ENCODE results near the gene WLS.

Gene WLS

DNA sequence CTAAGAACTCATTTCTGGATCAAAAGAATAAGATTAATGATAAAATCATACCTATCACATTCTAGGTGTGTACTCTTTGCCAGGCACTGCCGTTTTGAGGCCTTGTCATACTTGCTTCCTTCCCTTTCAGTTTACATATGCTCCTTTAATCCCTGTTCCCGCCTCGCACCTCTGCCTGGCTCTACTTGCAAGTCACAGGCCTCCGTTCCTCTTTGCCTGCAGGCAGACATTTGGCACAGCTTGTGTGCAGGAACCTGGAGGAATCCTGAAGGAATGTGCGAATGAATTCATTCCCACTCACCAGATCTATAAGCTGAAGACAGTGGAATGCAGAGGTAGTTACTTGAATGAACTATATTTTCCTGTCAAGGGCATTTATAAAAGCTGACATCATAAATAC, 13.8 kb downstream of the WLS start:
- no peak for TF ChIP-seq GATA1 (IDR thresholded peaks at IDR 0.05; ENCODE audit: low read depth, low read length)
- no peak for TF ChIP-seq POLR2A (IDR thresholded peaks at IDR 0.05; ENCODE audit: low read length)
- DNase-seq: no peak

DNA sequence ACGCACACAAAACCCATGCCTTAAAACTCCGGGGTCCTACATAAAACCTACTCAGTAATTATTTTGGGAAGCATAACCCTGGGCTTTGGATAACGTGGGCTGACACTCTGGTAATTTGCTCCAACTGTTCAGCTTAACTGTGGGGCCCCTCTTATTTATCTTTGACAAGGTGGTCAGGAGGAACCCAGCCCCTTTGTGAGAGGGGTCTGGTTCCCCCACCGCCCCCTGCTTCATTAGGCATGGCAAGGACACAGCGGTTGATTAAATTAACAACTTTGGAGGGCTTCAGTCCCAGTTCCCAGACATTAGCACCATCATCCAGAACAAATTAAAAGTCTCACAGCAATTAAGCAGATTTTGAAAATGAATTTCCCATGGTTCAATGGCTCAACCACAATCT, 14.7 kb downstream of the WLS start:
- TF ChIP-seq GATA1 (IDR thresholded peaks at IDR 0.05; ENCODE audit: low read depth, low read length) (no peak), POLR2A (IDR thresholded peaks at IDR 0.05; ENCODE audit: low read length) (no peak)
- DNase-seq: no peak

DNA sequence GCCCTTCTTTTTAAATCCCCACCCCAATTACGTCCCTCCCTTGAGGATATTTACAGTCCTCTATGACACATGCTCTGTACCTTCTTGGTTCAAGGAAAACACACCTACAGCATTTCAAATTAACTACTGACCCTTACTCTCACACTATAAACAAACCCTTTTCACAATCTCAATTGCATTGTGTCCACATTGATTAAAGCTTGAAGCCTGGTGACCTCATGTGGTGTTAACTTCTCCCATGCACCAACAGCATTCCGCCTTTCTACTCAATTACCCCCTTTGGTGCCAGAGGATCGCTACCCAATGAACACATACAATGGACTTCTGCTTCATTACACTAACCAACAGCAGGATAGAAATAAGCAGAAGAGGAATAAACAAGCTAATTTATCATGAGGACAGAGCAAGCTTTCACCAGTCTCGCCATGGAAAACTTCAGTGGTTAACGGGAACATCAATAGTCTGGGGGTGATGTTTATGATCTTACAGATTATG, 15.2 kb downstream of the WLS start:
- DNase-seq: no peak
- TF ChIP-seq GATA1 (IDR thresholded peaks at IDR 0.05; ENCODE audit: low read depth, low read length): no peak
- no peak for TF ChIP-seq POLR2A (IDR thresholded peaks at IDR 0.05; ENCODE audit: low read length)

DNA sequence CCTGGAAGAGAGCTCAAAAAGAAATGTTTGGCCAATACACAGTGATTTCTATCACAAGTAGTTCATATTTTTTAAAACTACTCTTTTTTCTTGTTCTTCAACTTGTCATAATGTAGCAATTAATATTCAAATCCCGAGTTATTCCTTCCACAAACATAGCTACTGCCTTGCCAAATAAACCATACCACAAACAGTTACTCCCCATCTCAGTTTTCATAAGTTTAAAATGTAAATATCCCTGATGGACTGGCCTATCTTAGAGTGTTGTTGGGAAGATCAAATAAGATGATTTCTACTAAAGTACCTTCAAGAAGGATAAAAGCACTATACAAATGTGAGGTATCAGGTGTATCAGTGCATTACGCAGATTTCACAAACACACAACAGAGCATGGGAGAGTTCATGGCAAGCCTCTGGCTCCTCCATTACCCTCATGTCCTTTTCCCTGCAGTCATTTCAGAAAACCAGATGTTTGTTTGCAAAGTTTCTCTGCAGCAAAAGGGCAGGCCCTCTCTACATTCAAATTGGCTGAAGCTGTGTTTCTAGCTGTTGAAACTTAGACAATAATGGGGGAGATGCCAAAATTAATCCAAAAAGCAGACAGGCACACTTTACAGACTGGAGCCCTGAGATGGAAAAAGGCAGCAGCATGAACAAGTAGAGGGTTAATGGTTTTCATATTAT, 16.1 kb downstream of the WLS start:
- DNase-seq: no peak
- TF ChIP-seq GATA1 (IDR thresholded peaks at IDR 0.05; ENCODE audit: low read depth, low read length): no peak
- no peak for TF ChIP-seq POLR2A (IDR thresholded peaks at IDR 0.05; ENCODE audit: low read length)

DNA sequence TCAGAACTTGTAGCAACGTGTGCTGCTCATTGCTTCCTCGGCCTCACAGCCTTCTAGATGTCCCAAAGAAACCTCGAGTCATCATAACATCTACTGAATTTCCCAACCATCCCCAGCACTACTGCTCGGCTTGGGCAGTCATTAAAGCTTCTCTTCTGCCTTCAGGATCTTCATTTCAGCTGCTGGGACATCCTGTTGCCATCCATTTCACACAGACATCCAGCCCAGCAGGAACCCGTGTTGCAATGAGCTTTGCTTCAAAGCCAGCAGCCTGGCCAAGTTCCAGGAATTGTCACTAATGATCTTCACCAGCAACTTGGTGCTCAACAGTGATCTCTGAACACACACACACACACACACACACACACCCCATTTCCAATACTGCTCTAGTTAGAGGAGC, 18.5 kb downstream of the WLS start:
- TF ChIP-seq GATA1 (IDR thresholded peaks at IDR 0.05; ENCODE audit: low read depth, low read length) (no peak), POLR2A (IDR thresholded peaks at IDR 0.05; ENCODE audit: low read length) (no peak)
- DNase-seq: no peak

DNA sequence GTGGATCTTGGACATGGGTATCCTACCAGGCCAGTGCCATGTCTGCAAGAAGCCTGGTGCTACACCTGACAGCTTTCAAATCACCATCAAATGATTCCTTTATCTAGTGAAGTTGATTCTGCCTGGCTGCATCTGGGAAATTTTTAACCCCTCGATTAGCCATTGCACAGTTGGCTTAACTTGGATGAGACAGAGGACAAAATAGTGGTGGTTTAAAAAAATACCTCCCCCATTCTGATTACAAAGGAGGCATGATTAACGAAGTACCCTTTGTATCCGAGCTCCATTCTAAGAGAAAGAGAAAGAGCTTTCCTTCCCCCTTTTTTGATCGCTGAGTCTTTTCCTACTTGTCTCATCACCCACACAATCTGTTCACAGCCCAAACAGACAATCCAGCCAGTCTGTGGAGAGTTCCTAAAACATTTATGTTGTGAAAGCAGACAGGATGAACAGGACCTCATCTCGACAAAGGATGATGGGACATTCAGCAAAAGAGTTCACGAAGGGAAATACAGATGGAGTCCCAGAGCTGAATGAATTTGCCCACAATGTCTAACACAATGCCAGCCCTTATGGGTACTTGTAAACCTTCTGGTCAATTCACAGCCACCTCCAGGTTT, 20.5 kb downstream of the WLS start:
- no peak for TF ChIP-seq POLR2A (IDR thresholded peaks at IDR 0.05; ENCODE audit: low read length)
- TF ChIP-seq GATA1 (IDR thresholded peaks at IDR 0.05; ENCODE audit: low read depth, low read length): no peak
- no peak for DNase-seq

DNA sequence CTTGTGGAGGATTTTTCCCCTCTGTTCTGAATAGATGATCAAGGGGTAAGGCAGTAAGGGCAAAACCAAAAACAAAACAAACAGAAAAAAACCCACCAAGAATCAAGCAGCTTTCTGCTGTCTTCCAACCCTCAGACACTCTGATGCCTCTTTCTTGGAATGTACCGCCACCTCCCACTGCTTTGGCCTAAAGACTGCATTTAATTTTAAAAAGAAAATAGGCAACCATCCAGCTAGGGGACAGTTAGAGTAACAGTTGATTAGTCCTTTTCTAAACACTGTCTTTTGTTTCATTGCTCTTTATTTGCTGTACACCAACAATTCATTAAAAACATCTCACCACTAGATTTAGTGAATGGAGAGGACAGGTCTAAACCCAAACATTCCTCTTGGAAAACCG, 21.5 kb downstream of the WLS start:
- TF ChIP-seq GATA1 (IDR thresholded peaks at IDR 0.05; ENCODE audit: low read depth, low read length): no peak
- TF ChIP-seq POLR2A (IDR thresholded peaks at IDR 0.05; ENCODE audit: low read length): no peak

DNA sequence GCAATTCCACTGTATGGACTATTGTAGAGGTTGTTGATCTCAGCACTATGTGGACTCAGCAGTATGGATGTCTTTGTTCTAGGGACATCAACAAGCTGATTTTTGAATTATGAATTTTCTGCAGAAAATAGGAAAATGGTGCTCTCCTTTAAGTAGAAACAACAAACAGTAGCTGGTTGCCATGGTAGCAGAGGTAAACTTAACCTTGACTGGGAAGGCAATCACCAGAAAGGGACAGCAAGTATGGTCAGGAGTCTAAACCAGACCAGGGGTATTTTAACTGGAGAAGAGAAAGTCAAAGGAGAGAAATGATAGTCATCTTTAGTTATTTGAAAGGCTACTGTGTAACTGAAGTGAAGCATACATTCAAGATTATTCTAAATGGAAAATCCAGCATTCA, 22.3 kb downstream of the WLS start:
- DNase-seq: no peak

More for the DNA sequence above, 21.5 kb downstream of the WLS start:
- DNase-seq: no peak

DNA sequence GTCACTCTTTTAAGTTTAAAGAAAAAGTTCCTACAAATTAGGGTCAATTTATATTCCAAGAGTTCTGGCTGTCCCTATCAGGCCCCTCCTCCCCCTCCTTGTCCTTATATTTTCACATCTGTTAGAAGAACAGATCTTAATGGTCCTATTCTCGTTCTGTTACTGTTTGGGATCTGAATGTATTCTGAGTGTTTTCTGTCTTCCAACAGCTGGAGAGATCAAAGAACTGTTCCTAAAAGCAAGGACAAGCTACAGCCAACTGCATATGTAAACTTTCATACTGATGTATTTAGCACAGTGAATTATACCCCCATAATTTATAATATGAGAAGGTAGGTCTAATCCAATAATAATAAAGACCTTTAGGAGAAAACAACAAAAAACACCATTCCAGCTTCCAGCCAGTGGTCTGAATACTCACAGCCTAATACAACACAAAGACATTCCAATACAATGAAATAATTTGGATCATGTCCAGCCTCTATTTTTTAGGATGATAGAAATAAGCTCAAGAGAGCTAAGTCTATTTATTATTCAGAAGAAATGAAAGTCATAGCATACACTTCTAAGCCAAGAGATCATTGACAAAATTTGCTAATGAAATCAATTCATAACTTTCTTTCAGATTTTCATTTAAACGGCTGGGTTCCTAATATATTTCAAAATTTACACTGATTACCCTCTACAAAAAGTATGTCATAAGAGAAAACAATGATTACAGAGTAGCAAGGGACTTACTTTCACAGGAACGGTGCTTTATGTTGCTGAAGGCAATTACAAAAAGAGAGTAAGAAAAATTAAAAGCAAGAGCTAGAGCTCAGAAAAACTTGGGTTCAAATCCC, 25.3 kb downstream of the WLS start:
- TF ChIP-seq GATA1 (IDR thresholded peaks at IDR 0.05; ENCODE audit: low read depth, low read length) (no peak), POLR2A (IDR thresholded peaks at IDR 0.05; ENCODE audit: low read length) (no peak)
- no peak for DNase-seq

More for the DNA sequence above, 22.3 kb downstream of the WLS start:
- TF ChIP-seq POLR2A (IDR thresholded peaks at IDR 0.05; ENCODE audit: low read length) (no peak), GATA1 (IDR thresholded peaks at IDR 0.05; ENCODE audit: low read depth, low read length) (no peak)

DNA sequence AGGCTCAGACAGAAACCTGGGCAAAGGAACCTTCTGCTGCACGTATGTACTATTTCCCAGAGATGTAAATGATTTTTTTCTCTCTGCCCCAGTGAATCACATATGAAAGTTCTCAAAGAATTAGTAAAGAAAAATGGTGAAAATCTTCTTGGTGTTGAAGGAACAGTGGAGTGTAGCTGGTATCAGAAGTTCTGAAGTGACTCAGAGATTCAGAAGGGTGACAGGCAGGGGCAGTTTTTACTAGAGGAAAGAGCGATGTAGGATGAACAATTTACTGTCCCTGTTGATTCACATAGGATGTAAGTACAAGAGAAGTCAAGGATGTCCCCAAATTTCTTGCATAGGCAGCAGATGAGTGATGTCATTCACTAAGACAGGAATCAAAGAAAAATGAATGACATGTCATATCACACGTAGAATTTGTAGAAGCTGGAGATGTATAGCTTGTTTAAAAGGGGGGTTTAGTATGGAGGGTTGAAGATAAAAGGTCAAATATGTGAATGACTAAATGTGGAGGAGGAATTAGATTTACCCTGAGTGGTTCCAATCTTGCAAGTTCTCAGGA, 26.4 kb downstream of the WLS start:
- TF ChIP-seq GATA1 (IDR thresholded peaks at IDR 0.05; ENCODE audit: low read depth, low read length): no peak
- TF ChIP-seq POLR2A (IDR thresholded peaks at IDR 0.05; ENCODE audit: low read length): no peak
- DNase-seq: no peak

DNA sequence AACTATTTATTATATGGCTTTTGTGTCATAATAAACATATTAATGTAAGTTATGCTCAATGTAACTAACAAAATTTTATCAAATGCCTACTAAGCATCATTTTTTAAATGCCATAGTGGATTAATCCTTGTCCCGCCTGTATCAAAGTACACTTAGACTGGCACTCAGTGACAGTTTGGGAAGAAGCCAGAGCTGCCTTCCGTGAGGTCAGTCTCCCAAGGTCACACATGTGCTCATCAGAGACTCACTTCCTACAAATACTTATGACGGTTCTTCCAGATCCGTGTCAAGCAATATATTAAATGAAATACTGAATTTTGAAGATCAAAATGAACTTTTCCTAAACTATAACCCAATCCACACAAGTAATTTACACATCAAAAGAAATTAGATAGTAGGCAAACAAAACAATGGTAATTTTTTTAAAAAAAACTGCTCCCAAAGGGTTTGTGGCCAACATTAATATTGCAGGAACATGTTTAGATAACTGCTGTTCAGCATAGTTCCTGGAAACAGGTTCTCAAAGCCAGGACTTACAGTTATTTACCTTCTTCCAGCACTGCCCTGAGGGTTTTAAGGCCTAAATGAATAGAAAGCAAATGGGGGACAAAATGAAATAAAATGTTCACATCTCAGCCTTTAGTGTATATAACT, 27.2 kb downstream of the WLS start:
- no peak for TF ChIP-seq POLR2A (IDR thresholded peaks at IDR 0.05; ENCODE audit: low read length)
- no peak for TF ChIP-seq GATA1 (IDR thresholded peaks at IDR 0.05; ENCODE audit: low read depth, low read length)
- DNase-seq: no peak

DNA sequence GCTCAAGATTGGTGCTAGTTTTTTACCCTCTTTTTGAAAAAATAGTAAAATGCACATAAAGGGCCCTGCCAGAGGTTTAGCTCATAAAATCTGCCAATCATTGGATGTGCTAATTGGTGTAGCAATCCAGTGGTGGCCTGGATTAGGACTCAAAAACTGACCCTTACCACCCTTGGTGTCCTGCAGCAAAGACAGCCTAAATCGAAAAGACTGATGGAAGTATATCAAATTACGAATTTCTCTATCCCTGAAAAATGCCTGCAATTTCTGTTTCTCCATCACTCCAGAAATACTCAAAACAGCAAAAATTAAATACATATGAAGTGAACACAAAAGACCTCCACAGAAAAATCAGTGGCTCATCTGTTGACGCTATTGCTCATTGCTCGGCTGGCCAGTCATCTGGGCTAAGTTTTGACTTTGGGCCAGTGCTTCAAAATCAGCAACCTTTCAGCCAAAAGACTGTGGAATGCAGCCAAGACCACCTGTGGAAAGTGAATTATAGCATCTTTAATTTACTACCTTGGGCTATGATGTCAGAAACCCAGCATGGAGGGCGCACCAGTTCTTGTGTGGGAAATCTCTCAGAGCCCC, 30.0 kb downstream of the WLS start:
- no peak for DNase-seq
- no peak for TF ChIP-seq GATA1 (IDR thresholded peaks at IDR 0.05; ENCODE audit: low read depth, low read length)
- no peak for TF ChIP-seq POLR2A (IDR thresholded peaks at IDR 0.05; ENCODE audit: low read length)

DNA sequence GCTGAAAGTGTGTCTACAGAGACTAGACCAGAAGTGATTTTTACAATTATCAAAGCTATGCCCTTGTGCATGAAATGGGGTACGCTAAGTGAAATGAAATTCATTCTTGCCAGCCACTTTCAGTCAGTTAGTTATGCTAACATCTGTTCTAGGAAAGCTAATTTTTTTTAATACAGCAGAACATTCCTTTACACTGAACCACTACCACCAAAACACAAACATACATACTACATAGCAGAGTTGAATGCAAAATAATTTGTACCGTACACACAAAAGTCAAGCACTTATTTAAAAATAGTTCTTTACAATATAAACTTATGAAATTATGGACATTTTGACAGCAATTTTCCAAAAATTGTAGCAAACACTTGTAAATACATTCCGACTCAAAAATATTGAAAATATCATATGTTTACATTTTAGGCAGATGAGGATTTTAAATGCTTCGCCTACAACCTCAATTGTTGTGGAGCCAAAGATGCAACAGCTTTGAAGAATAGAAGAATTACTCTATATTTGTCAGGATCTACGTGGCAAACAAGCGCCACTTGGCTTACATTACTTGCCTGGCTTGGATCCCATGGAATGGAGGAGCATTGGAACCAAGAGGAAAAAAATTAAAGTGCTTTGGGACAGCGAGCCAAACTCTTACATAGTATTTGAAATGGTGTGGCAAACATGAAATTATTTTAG, 30.6 kb downstream of the WLS start:
- no peak for TF ChIP-seq POLR2A (IDR thresholded peaks at IDR 0.05; ENCODE audit: low read length)
- DNase-seq: no peak
